CD4-positive, alpha-beta T cell (primary cell): ENCODE data around the gene KIF26A. TPM values are rescaled to one million over a fixed set of nuclear protein-coding genes. Genes with fewer than 3 reads are reported as not detected.

Experiments used
- ATAC-seq: fragments of 200-7000 bp; cut with Tn5 transposase; one replicate; pipeline ENCODE4 v1.10.0; 2022; ENCODE audit warnings: mild to moderate bottlenecking; ENCODE audit not compliant: poor library complexity
- CTCF ChIA-PET: fragments of 350-600 bp; sonication (Branson Sonifier 250); formaldehyde crosslinking; loops from one replicate; lab custom pipeline; 2021; ENCODE audit warnings: antibody characterized with exemption, inconsistent platforms; lab: Charles Lee
- POLR2A ChIA-PET: fragments of 350-600 bp; sonication (Branson Sonifier 250); formaldehyde crosslinking; loops from one replicate; lab custom pipeline; 2021; ENCODE audit warnings: antibody characterized with exemption, inconsistent platforms; lab: Charles Lee
- DNase-seq, 14 experiments: peaks; one replicate each; pipeline ENCODE4 v3.0.0-alpha.2; 2013 to 2020; ENCODE audit warnings: mixed read lengths in 2 of 14
- H3K27ac ChIP-seq, 2 donors: one replicate each; pipeline versions ENCODE4 v1.5.1 to v1.7.0; 2013; ENCODE audit warnings: low read length in 2 of 2, low read depth in 1 of 2, mild to moderate bottlenecking in 1 of 2
- H3K27me3 ChIP-seq, 2 experiments: 1 replicate in 1 of 2; 2 replicates in 1 of 2; pipeline versions ENCODE4 v1.6.1 to v1.7.0; 2013; ENCODE audit warnings: low read length in 2 of 2, control low read depth in 1 of 2, mild to moderate bottlenecking in 1 of 2, moderate library complexity in 1 of 2; ENCODE audit not compliant: insufficient read depth in 2 of 2, control insufficient read depth in 1 of 2
- H3K36me3 ChIP-seq: one replicate; pipeline ENCODE4 v1.6.1; 2013; ENCODE audit warnings: low read length, control low read depth; ENCODE audit not compliant: insufficient read depth
- H3K4me1 ChIP-seq: one replicate; pipeline ENCODE4 v1.6.1; 2013; ENCODE audit warnings: low read length, control low read depth; ENCODE audit not compliant: insufficient read depth
- H3K4me3 ChIP-seq: one replicate; pipeline ENCODE4 v1.5.1; 2013; ENCODE audit warnings: mild to moderate bottlenecking, low read length, moderate library complexity
- H3K9me3 ChIP-seq, 2 experiments: 1 replicate in 1 of 2; 2 replicates in 1 of 2; pipeline versions ENCODE4 v1.6.1 to v1.7.0; 2013; ENCODE audit warnings: low read length in 2 of 2, mild to moderate bottlenecking in 2 of 2, control low read depth in 1 of 2, moderate library complexity in 1 of 2; ENCODE audit not compliant: control insufficient read depth in 1 of 2, insufficient read depth in 1 of 2
- H3K27ac Mint-ChIP-seq: one replicate; pipeline ENCODE4 v1.8.0; 2020; ENCODE audit warnings: mixed read lengths
- H3K27me3 Mint-ChIP-seq: one replicate; pipeline ENCODE4 v1.8.0; 2021; ENCODE audit warnings: mixed read lengths
- H3K36me3 Mint-ChIP-seq: one replicate; pipeline ENCODE4 v1.8.0; 2021; ENCODE audit warnings: low read depth, mixed read lengths
- H3K4me1 Mint-ChIP-seq: one replicate; pipeline ENCODE4 v1.8.0; 2021; ENCODE audit warnings: low read depth, mixed read lengths
- H3K4me3 Mint-ChIP-seq: one replicate; pipeline ENCODE4 v1.8.0; 2020; ENCODE audit warnings: mild to moderate bottlenecking, mixed read lengths
- H3K9me3 Mint-ChIP-seq: one replicate; pipeline ENCODE4 v1.8.0; 2020; ENCODE audit warnings: mixed read lengths
- CTCF ChIP-seq: fragments of 200-600 bp; IDR thresholded peaks from one replicate; pipeline ENCODE4 v1.8.0; 2022; ENCODE audit warnings: antibody characterized with exemption, mild to moderate bottlenecking
- intact Hi-C, 2 experiments: fragments of 100-400 bp; cut with DNase I in 1 of 2; cut with micrococcal nuclease in 1 of 2; formaldehyde crosslinking; loops; one replicate each; pipeline versions ENCODE4 v1.15.1 to v1.9.0; 2023 to 2025; cut with DNase I, micrococcal nuclease
- total RNA-seq, 174 experiments: library from RNA in 2 of 174; stranded (reverse) in 2 of 174; gene quantifications; one replicate each; pipeline ENCODE4 v1.2.3 and lab custom pipeline; 2021 to 2026

KIF26A gene
- total RNA-seq, 2 experiments from 2014 or later, result 0.25 to 0.31 TPM

- Mint-ChIP-seq H3K9me3 (no peaks in the 10 kb centered on the region), H3K4me1 (peaks cover 5% of the 10 kb centered on the region), H3K27ac (no peak overlapping the region), H3K27me3 (peaks cover 4% of the 10 kb centered on the region), H3K36me3 (no peaks in the 10 kb centered on the region), H3K4me3 (no peak overlapping the region)
- peaks cover 11% of the 10 kb centered on the region for H3K4me1 ChIP-seq
- DNase-seq, result peak in 1 of 14 experiments; percentile 11
- H3K36me3 ChIP-seq, result no peaks in the 10 kb centered on the region
- ChIA-PET CTCF (interaction anchor here (1.5 to 3.1 kb wide), 2 partner anchors 16 to 470 kb away, joined by 4 to 13 read pairs; no protein-coding TSS in a partner anchor), POLR2A (no interaction called here)
- H3K27me3 ChIP-seq, result no peaks in the 10 kb centered on the region
- TF ChIP-seq CTCF, result no peak
- intact Hi-C loops, result loop anchor here (5.0 kb wide), 2 partner anchors 468 to 543 kb away; no protein-coding TSS in a partner anchor
- no peak overlapping the region for H3K4me3 ChIP-seq
- no peak for ATAC-seq
- H3K27ac ChIP-seq, result no peak overlapping the region
- H3K9me3 ChIP-seq, result no peaks in the 10 kb centered on the region
Observed at GRCh38 chr14:104094056-104094708, 44.2 kb upstream of the KIF26A start.

- H3K4me3 Mint-ChIP-seq, result no peak overlapping the region
- H3K9me3 ChIP-seq, result no peaks in the 10 kb centered on the region
- DNase-seq, result peak; percentile 50 to 83 (median 68)
- H3K4me3 ChIP-seq, result no peak overlapping the region
- peaks cover 4% of the 10 kb centered on the region for H3K27me3 Mint-ChIP-seq
- no peaks in the 10 kb centered on the region for H3K36me3 Mint-ChIP-seq
- intact Hi-C loops, result loop anchor here (5.0 kb wide), 2 partner anchors 467 to 542 kb away; no protein-coding TSS in a partner anchor
- POLR2A ChIA-PET, result no interaction called here
- no peak overlapping the region for H3K27ac ChIP-seq
- H3K4me1 Mint-ChIP-seq, result peaks cover 5% of the 10 kb centered on the region
- CTCF ChIA-PET, result interaction anchor here (0.5 to 3.1 kb wide), 3 partner anchors 17 to 470 kb away, joined by 4 to 13 read pairs (median 4); no protein-coding TSS in a partner anchor
- peak; percentile 81 for TF ChIP-seq CTCF
- peak; percentile 77 for ATAC-seq
- no peaks in the 10 kb centered on the region for H3K27me3 ChIP-seq
- no peaks in the 10 kb centered on the region for H3K9me3 Mint-ChIP-seq
- H3K36me3 ChIP-seq, result no peaks in the 10 kb centered on the region
- H3K27ac Mint-ChIP-seq, result no peak overlapping the region
- H3K4me1 ChIP-seq, result peaks cover 11% of the 10 kb centered on the region
Observed at GRCh38 chr14:104094709-104095425, 43.5 kb upstream of the KIF26A start.

GRCh38 chr14:104095426-104096310 lies 42.7 kb upstream of the KIF26A start:
- Histone ChIP-seq H3K36me3 (no peaks in the 10 kb centered on the region), H3K4me3 (no peak overlapping the region), H3K9me3 (no peaks in the 10 kb centered on the region), H3K27ac (no peak overlapping the region), H3K27me3 (no peaks in the 10 kb centered on the region), H3K4me1 (peaks cover 11% of the 10 kb centered on the region)
- Mint-ChIP-seq H3K4me1 (peaks cover 5% of the 10 kb centered on the region), H3K4me3 (no peak overlapping the region), H3K27ac (no peak overlapping the region), H3K36me3 (no peaks in the 10 kb centered on the region), H3K27me3 (peaks cover 4% of the 10 kb centered on the region), H3K9me3 (no peaks in the 10 kb centered on the region)
- intact Hi-C loops, result no loop called here
- no peak for DNase-seq
- POLR2A ChIA-PET, result no interaction called here
- CTCF ChIA-PET, result interaction anchor here (0.5 to 3.1 kb wide), 3 partner anchors 18 to 469 kb away, joined by 4 to 13 read pairs (median 4); no protein-coding TSS in a partner anchor
- TF ChIP-seq CTCF, result no peak
- no peak for ATAC-seq
